OCI-LY1 (cell line): ENCODE measurements around the gene DPH5.

ENCODE experiments used
- H2AFZ ChIP-seq: fragments of 200-600 bp; sonication (generic), shearing (Covaris generic); 2 replicates; pipeline ENCODE4 v1.6.0; 2014; ENCODE audit warnings: antibody characterized with exemption, mild to moderate bottlenecking, low read length
- H3F3A ChIP-seq: fragments of 200-600 bp; sonication (generic), shearing (Covaris generic); 2 replicates; pipeline ENCODE4 v1.6.0; 2014; ENCODE audit warnings: mild to moderate bottlenecking, antibody characterized with exemption, low read length, moderate library complexity; ENCODE audit not compliant: insufficient read depth
- H3K27ac ChIP-seq: fragments of 200-600 bp; sonication (generic); 2 replicates; pipeline ENCODE4 v1.5.1; 2014; ENCODE audit warnings: low read length, mixed run types, mild to moderate bottlenecking, low read depth; ENCODE audit not compliant: poor library complexity, severe bottlenecking
- H3K27me3 ChIP-seq: fragments of 200-600 bp; sonication (generic); 2 replicates; pipeline ENCODE4 v1.6.0; 2014; ENCODE audit warnings: antibody characterized with exemption, mild to moderate bottlenecking, low read length, moderate library complexity; ENCODE audit not compliant: insufficient read depth
- H3K36me3 ChIP-seq: fragments of 200-600 bp; sonication (generic); 2 replicates; pipeline ENCODE4 v1.6.1; 2014; ENCODE audit warnings: mild to moderate bottlenecking, antibody characterized with exemption, low read length, moderate library complexity, mixed read lengths; ENCODE audit not compliant: insufficient read depth
- H3K4me1 ChIP-seq: fragments of 200-600 bp; sonication (generic); 2 replicates; pipeline ENCODE4 v1.5.1; 2014; ENCODE audit warnings: mild to moderate bottlenecking, low read length, moderate library complexity; ENCODE audit not compliant: insufficient read depth, severe bottlenecking
- H3K4me2 ChIP-seq: fragments of 200-600 bp; sonication (generic), shearing (Covaris generic); 2 replicates; pipeline ENCODE4 v1.6.1; 2014; ENCODE audit warnings: low read length
- H3K4me3 ChIP-seq: fragments of 200-600 bp; sonication (generic); 2 replicates; pipeline ENCODE4 v1.5.1; 2014; ENCODE audit warnings: low read length, low read depth, mild to moderate bottlenecking, mixed read lengths; ENCODE audit not compliant: poor library complexity, severe bottlenecking
- H3K79me2 ChIP-seq: fragments of 200-600 bp; shearing (Covaris generic); 2 replicates; pipeline ENCODE4 v1.6.1; 2016; ENCODE audit warnings: mixed run types, low read length, mixed read lengths; ENCODE audit not compliant: insufficient read depth
- H3K9ac ChIP-seq: fragments of 200-600 bp; sonication (generic), shearing (Covaris generic); 2 replicates; pipeline ENCODE4 v1.6.1; 2014; ENCODE audit warnings: mild to moderate bottlenecking, low read length, mixed read lengths
- H3K9me2 ChIP-seq: fragments of 200-600 bp; sonication (generic), shearing (Covaris generic); 2 replicates; pipeline ENCODE4 v1.6.1; 2014; ENCODE audit warnings: low read depth, mild to moderate bottlenecking, low read length, mixed read lengths
- H3K9me3 ChIP-seq: fragments of 200-600 bp; shearing (Covaris generic); 2 replicates; pipeline ENCODE4 v1.6.1; 2014; ENCODE audit warnings: low read length, mixed read lengths
- H4K20me1 ChIP-seq: fragments of 200-600 bp; sonication (generic), shearing (Covaris generic); 2 replicates; pipeline ENCODE4 v1.6.0; 2016; ENCODE audit warnings: mild to moderate bottlenecking, low read length; ENCODE audit not compliant: insufficient read depth
- EZH2 ChIP-seq: fragments of 200-600 bp; sonication (generic), shearing (Covaris generic); IDR thresholded peaks from 2 replicates; pipeline ENCODE4 v1.8.0; 2017; ENCODE audit warnings: borderline replicate concordance, mixed run types, mild to moderate bottlenecking, antibody characterized with exemption, low read length, moderate library complexity, mixed read lengths
- TF ChIP-seq, protein P1 (sequence below): fragments of 200-600 bp; sonication (generic), shearing (Covaris generic); IDR thresholded peaks from 2 replicates; pipeline ENCODE4 v1.5.1; 2017; ENCODE audit warnings: mild to moderate bottlenecking, antibody characterized with exemption, low read length, moderate library complexity, mixed read lengths

The DPH5 gene

DNA sequence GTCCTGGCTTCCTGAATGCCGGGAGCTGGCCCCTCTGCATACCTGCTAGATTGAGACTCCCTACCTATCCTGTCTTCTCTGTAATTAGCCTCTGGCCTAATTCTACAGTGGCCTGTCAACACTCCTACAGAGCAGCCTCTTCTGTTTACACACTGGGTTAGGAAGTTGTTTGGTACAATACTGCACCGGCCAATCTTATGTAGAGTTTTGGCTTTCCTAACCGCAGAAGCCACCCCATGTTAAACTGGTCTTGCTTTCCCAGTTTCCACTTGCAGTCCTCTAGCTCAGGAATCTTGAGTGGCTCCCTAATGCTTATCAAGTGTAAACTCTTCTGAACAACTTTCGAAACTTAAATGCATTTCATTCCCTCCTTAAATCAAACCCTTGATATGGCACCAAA is 42.8 kb downstream of the DPH5 start:
- TF ChIP-seq, protein P1, sequence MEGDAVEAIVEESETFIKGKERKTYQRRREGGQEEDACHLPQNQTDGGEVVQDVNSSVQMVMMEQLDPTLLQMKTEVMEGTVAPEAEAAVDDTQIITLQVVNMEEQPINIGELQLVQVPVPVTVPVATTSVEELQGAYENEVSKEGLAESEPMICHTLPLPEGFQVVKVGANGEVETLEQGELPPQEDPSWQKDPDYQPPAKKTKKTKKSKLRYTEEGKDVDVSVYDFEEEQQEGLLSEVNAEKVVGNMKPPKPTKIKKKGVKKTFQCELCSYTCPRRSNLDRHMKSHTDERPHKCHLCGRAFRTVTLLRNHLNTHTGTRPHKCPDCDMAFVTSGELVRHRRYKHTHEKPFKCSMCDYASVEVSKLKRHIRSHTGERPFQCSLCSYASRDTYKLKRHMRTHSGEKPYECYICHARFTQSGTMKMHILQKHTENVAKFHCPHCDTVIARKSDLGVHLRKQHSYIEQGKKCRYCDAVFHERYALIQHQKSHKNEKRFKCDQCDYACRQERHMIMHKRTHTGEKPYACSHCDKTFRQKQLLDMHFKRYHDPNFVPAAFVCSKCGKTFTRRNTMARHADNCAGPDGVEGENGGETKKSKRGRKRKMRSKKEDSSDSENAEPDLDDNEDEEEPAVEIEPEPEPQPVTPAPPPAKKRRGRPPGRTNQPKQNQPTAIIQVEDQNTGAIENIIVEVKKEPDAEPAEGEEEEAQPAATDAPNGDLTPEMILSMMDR: no peak
- TF ChIP-seq EZH2: no peak
- H3K36me3 ChIP-seq: peaks cover 23% of the 10 kb centered on the region; the same call in 1 of the 2 replicates
- no peaks in the 10 kb centered on the region for H3K79me2 ChIP-seq
- H4K20me1 ChIP-seq: no peaks in the 10 kb centered on the region
- H3K27ac ChIP-seq: no peak overlapping the region
- H3K9me2 ChIP-seq: no peaks in the 10 kb centered on the region
- no peak overlapping the region for H3K4me3 ChIP-seq
- H3K27me3 ChIP-seq: no peaks in the 10 kb centered on the region
- H2AFZ ChIP-seq: no peak overlapping the region
- no peak overlapping the region for H3K9ac ChIP-seq
- H3K4me2 ChIP-seq: no peak overlapping the region
- no peaks in the 10 kb centered on the region for H3K4me1 ChIP-seq
- no peaks in the 10 kb centered on the region for H3K9me3 ChIP-seq
- H3F3A ChIP-seq: no peaks in the 10 kb centered on the region

DNA sequence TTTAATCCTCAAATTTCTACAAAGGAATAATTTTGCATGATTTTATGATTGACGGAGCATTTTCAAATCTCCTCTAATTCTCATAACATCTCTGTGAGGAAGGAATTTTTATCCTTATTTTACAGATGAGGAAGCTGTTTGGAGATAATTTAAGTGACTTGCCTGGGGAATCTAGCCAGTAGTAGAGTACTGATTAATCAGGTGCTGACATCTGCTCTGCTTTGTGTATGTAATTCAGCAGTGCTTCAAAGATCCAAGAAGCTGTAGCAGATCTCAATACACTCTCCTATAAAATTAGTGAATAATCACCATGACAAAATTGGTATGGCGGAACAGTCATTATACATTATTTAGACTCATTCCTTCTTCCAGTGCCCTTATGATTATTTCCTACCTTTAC is 46.0 kb downstream of the DPH5 start:
- H4K20me1 ChIP-seq: no peaks in the 10 kb centered on the region
- H3F3A ChIP-seq: no peaks in the 10 kb centered on the region
- no peaks in the 10 kb centered on the region for H3K79me2 ChIP-seq
- H3K27ac ChIP-seq: no peak overlapping the region
- H3K4me2 ChIP-seq: no peak overlapping the region
- no peaks in the 10 kb centered on the region for H3K4me1 ChIP-seq
- no peaks in the 10 kb centered on the region for H3K9me3 ChIP-seq
- H3K36me3 ChIP-seq: peaks cover 47% of the 10 kb centered on the region; the same call in 1 of the 2 replicates
- H3K9me2 ChIP-seq: no peaks in the 10 kb centered on the region
- TF ChIP-seq EZH2: no peak
- TF ChIP-seq, protein P1: no peak
- no peak overlapping the region for H2AFZ ChIP-seq
- no peak overlapping the region for H3K4me3 ChIP-seq
- H3K9ac ChIP-seq: no peak overlapping the region
- H3K27me3 ChIP-seq: no peaks in the 10 kb centered on the region

DNA sequence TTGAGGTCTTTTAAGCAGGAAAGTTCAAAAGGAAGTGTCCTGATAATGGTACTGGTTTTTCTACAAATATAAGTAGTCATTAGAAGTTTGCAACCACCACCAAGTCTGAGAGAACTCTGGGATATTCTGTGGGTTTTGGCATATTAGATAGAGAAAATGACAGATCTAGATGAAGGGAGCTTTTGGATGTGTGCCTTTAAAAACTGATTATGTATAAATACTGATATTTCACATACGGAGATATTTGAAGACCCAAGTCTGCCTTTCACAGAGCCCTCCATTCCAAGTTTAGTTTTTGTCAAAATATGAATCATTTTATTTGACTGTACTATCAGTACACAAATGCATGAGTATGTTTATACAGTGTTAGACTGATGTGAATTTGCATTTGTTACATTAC is 48.6 kb downstream of the DPH5 start:
- H3K9me2 ChIP-seq: no peaks in the 10 kb centered on the region
- peaks cover 43% of the 10 kb centered on the region; the same call in 1 of the 2 replicates for H3K36me3 ChIP-seq
- no peaks in the 10 kb centered on the region for H3K4me1 ChIP-seq
- H3K4me2 ChIP-seq: no peak overlapping the region
- no peaks in the 10 kb centered on the region for H3K27me3 ChIP-seq
- no peaks in the 10 kb centered on the region for H3K9me3 ChIP-seq
- no peak overlapping the region for H3K9ac ChIP-seq
- no peak overlapping the region for H3K4me3 ChIP-seq
- no peaks in the 10 kb centered on the region for H3F3A ChIP-seq
- H3K27ac ChIP-seq: no peak overlapping the region
- H3K79me2 ChIP-seq: no peaks in the 10 kb centered on the region
- no peak overlapping the region for H2AFZ ChIP-seq
- TF ChIP-seq EZH2: no peak
- TF ChIP-seq, protein P1: no peak
- H4K20me1 ChIP-seq: no peaks in the 10 kb centered on the region
